ENCODE results near the gene RHOF.
"Not testable (repeated sequence)": the region's sequence is repeated elsewhere in the genome, so short reads cannot be mapped to it uniquely, and the experiment has no call there.

RHOF gene

GRCh38 chr12:121766290-121767039 lies 27.0 kb downstream of the RHOF start:
- TF ChIP-seq, protein P1, sequence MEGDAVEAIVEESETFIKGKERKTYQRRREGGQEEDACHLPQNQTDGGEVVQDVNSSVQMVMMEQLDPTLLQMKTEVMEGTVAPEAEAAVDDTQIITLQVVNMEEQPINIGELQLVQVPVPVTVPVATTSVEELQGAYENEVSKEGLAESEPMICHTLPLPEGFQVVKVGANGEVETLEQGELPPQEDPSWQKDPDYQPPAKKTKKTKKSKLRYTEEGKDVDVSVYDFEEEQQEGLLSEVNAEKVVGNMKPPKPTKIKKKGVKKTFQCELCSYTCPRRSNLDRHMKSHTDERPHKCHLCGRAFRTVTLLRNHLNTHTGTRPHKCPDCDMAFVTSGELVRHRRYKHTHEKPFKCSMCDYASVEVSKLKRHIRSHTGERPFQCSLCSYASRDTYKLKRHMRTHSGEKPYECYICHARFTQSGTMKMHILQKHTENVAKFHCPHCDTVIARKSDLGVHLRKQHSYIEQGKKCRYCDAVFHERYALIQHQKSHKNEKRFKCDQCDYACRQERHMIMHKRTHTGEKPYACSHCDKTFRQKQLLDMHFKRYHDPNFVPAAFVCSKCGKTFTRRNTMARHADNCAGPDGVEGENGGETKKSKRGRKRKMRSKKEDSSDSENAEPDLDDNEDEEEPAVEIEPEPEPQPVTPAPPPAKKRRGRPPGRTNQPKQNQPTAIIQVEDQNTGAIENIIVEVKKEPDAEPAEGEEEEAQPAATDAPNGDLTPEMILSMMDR (IDR thresholded peaks at IDR 0.05; ENCODE audit: low read depth, low read length, missing control alignments) = no peak
- no peak overlapping the region for H3K4me3 ChIP-seq (ENCODE audit: low read depth, low read length)
- no peak for DNase-seq (ENCODE audit: low read depth)
- in situ Hi-C loops (cut with HindIII; ENCODE audit: low sequenced_read_pairs) = no loop called here

DNA sequence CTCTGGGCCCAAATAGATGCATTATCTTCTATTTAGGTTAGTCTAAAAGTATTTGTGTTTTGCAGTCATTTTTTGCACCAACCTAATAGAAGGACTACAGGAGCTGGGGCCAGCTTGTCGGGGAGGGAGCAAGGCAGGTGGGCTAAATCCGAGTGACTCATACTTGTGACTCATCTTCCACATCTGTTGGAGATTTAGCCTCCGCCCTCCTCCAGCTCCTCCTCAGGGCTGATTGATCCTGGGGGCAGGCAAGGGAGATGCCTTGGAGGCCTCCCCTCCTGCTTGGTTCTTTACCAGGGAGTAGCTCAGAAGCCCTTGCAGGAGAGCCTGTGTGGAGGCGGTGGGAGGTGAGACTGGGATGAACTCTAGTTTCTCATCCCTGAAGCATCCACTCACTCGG lies 27.9 kb downstream of the RHOF start:
- no peak overlapping the region for H3K4me3 ChIP-seq (ENCODE audit: low read depth, low read length)
- TF ChIP-seq, protein P1 (IDR thresholded peaks at IDR 0.05; ENCODE audit: low read depth, low read length, missing control alignments) = no peak
- in situ Hi-C loops (cut with HindIII; ENCODE audit: low sequenced_read_pairs) = no loop called here
- DNase-seq (ENCODE audit: low read depth) = peak; percentile 80

GRCh38 chr12:121764808-121765207 lies 28.7 kb downstream of the RHOF start:
- no peak overlapping the region for H3K4me3 ChIP-seq (ENCODE audit: low read depth, low read length)
- DNase-seq (ENCODE audit: low read depth) = no peak

DNA sequence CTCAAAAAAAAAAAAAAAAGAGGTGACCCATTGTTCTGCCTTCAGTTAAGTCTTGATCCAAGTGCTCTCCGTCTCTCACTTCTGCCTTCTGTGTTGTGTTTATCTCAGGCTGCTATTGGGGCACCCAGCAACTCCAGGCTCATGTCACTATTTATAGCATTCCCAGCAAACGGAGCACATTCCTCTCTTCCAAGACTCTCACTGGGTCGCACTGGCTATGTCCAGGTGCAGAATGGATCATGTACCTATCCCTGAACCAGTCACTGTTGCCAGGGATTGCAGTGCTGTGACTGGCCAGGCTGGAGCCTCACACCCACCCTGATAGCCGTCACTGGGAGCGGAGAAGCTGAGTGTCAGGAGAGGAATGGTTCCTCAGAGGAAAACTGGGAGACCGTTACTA lies 31.2 kb downstream of the RHOF start:
- TF ChIP-seq, protein P1 (IDR thresholded peaks at IDR 0.05; ENCODE audit: low read depth, low read length, missing control alignments) = no peak

More at GRCh38 chr12:121764808-121765207, 28.7 kb downstream of the RHOF start:
- TF ChIP-seq, protein P1 (IDR thresholded peaks at IDR 0.05; ENCODE audit: low read depth, low read length, missing control alignments) = no peak
- in situ Hi-C loops (cut with HindIII; ENCODE audit: low sequenced_read_pairs) = no loop called here

DNA sequence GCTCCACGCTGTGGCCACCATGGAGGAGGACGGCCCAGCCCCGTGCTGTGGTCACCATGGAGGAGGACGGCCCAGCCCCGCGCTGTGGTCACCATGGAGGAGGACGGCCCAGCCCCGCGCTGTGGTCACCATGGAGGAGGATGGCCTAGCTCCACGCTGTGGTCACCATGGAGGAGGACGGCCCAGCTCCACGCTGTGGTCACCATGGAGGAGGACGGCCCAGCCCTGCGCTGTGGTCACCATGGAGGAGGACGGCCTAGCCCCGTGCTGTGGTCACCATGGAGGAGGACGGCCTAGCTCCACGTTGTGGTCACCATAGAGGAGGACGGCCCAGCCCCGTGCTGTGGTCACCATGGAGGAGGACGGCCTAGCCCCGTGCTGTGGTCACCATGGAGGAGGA lies 35.0 kb downstream of the RHOF start:
- DNase-seq (ENCODE audit: low read depth); H3K4me3 ChIP-seq (ENCODE audit: low read depth, low read length); in situ Hi-C loops (cut with HindIII; ENCODE audit: low sequenced_read_pairs): not testable (repeated sequence)

More for the DNA sequence above, 31.2 kb downstream of the RHOF start:
- in situ Hi-C loops (cut with HindIII; ENCODE audit: low sequenced_read_pairs) = no loop called here
- H3K4me3 ChIP-seq (ENCODE audit: low read depth, low read length) = no peak overlapping the region
- DNase-seq (ENCODE audit: low read depth) = no peak

GRCh38 chr12:121755591-121755990 lies 37.9 kb downstream of the RHOF start:
- no peak overlapping the region for H3K4me3 ChIP-seq (ENCODE audit: low read depth, low read length)
- in situ Hi-C loops (cut with HindIII; ENCODE audit: low sequenced_read_pairs) = no loop called here
- no peak for DNase-seq (ENCODE audit: low read depth)
- TF ChIP-seq, protein P1 (IDR thresholded peaks at IDR 0.05; ENCODE audit: low read depth, low read length, missing control alignments) = no peak

DNA sequence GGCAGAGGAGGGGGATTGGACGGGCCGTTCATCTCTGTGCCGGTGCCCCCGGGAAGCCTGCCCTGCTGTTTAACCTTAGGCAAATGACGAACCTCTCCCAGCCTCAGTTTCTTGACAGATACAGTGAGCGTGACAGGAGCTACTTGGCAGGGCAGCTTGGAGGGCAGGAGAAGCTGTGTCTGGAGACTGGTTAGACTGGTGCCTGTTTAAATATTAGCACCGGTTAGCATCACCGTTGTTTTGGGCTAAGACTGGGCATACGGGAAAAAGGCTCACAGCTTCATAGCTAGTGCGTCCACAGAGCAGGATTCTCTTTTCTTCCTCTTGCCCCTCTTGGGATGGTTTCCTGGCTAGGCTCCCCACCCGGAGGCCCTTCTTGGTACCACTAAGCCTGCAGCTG lies 38.7 kb downstream of the RHOF start:
- in situ Hi-C loops (cut with HindIII; ENCODE audit: low sequenced_read_pairs) = no loop called here
- no peak overlapping the region for H3K4me3 ChIP-seq (ENCODE audit: low read depth, low read length)
- no peak for DNase-seq (ENCODE audit: low read depth)
- TF ChIP-seq, protein P1 (IDR thresholded peaks at IDR 0.05; ENCODE audit: low read depth, low read length, missing control alignments) = no peak
